ENCODE measurements around the gene PIP5K1A. TPM values are rescaled to one million over a fixed set of nuclear protein-coding genes. Genes with fewer than 3 reads are reported as not detected.

The PIP5K1A gene
- total and polyA plus RNA-seq, 2 of the 8 experiments (the other 6 are each of a cell fraction or from before 2014, with no cell fraction given) = 87.5 to 105 TPM

DNA sequence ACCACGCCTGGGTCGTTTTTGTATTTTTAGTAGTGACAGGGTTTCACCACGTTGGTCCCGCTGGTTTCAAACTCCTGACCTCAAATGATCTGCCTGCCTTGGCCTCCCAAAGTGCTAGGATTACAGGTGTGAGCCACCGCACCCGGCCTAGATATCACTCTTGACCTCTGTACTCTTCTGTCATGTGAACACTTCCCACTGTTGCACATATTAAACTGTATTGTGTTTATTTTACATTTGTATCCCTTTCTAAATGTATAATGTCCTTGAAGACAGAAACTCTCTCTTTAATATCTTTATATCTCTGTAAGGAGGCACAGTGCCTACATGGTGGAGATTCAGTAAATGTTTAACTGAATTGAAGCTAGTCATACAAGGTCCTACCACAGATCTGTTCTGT, 36.9 kb downstream of the PIP5K1A start (continued):
- TF ChIP-seq, protein P1, sequence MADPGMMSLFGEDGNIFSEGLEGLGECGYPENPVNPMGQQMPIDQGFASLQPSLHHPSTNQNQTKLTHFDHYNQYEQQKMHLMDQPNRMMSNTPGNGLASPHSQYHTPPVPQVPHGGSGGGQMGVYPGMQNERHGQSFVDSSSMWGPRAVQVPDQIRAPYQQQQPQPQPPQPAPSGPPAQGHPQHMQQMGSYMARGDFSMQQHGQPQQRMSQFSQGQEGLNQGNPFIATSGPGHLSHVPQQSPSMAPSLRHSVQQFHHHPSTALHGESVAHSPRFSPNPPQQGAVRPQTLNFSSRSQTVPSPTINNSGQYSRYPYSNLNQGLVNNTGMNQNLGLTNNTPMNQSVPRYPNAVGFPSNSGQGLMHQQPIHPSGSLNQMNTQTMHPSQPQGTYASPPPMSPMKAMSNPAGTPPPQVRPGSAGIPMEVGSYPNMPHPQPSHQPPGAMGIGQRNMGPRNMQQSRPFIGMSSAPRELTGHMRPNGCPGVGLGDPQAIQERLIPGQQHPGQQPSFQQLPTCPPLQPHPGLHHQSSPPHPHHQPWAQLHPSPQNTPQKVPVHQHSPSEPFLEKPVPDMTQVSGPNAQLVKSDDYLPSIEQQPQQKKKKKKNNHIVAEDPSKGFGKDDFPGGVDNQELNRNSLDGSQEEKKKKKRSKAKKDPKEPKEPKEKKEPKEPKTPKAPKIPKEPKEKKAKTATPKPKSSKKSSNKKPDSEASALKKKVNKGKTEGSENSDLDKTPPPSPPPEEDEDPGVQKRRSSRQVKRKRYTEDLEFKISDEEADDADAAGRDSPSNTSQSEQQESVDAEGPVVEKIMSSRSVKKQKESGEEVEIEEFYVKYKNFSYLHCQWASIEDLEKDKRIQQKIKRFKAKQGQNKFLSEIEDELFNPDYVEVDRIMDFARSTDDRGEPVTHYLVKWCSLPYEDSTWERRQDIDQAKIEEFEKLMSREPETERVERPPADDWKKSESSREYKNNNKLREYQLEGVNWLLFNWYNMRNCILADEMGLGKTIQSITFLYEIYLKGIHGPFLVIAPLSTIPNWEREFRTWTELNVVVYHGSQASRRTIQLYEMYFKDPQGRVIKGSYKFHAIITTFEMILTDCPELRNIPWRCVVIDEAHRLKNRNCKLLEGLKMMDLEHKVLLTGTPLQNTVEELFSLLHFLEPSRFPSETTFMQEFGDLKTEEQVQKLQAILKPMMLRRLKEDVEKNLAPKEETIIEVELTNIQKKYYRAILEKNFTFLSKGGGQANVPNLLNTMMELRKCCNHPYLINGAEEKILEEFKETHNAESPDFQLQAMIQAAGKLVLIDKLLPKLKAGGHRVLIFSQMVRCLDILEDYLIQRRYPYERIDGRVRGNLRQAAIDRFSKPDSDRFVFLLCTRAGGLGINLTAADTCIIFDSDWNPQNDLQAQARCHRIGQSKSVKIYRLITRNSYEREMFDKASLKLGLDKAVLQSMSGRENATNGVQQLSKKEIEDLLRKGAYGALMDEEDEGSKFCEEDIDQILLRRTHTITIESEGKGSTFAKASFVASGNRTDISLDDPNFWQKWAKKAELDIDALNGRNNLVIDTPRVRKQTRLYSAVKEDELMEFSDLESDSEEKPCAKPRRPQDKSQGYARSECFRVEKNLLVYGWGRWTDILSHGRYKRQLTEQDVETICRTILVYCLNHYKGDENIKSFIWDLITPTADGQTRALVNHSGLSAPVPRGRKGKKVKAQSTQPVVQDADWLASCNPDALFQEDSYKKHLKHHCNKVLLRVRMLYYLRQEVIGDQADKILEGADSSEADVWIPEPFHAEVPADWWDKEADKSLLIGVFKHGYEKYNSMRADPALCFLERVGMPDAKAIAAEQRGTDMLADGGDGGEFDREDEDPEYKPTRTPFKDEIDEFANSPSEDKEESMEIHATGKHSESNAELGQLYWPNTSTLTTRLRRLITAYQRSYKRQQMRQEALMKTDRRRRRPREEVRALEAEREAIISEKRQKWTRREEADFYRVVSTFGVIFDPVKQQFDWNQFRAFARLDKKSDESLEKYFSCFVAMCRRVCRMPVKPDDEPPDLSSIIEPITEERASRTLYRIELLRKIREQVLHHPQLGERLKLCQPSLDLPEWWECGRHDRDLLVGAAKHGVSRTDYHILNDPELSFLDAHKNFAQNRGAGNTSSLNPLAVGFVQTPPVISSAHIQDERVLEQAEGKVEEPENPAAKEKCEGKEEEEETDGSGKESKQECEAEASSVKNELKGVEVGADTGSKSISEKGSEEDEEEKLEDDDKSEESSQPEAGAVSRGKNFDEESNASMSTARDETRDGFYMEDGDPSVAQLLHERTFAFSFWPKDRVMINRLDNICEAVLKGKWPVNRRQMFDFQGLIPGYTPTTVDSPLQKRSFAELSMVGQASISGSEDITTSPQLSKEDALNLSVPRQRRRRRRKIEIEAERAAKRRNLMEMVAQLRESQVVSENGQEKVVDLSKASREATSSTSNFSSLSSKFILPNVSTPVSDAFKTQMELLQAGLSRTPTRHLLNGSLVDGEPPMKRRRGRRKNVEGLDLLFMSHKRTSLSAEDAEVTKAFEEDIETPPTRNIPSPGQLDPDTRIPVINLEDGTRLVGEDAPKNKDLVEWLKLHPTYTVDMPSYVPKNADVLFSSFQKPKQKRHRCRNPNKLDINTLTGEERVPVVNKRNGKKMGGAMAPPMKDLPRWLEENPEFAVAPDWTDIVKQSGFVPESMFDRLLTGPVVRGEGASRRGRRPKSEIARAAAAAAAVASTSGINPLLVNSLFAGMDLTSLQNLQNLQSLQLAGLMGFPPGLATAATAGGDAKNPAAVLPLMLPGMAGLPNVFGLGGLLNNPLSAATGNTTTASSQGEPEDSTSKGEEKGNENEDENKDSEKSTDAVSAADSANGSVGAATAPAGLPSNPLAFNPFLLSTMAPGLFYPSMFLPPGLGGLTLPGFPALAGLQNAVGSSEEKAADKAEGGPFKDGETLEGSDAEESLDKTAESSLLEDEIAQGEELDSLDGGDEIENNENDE (IDR thresholded peaks at IDR 0.05; ENCODE audit: insufficient replicate concordance, low read length) = no peak
- TF ChIP-seq BACH1 (IDR thresholded peaks at IDR 0.05; ENCODE audit: low read length) (no peak), YY1 (IDR thresholded peaks at IDR 0.05; ENCODE audit: low read depth, low read length) (no peak), SAP30 (IDR thresholded peaks at IDR 0.05; ENCODE audit: insufficient read depth, insufficient replicate concordance, low read length) (no peak), SRF (IDR thresholded peaks at IDR 0.05; ENCODE audit: low read depth, low read length) (no peak), TAF7 (optimal IDR thresholded peaks at IDR 0.05; ENCODE audit: borderline replicate concordance, low read depth, low read length) (no peak), TAF1 (IDR thresholded peaks at IDR 0.05; ENCODE audit: low read depth, low read length) (no peak), SIN3A (conservative IDR thresholded peaks at IDR 0.05 in 1 of 2, IDR thresholded peaks at IDR 0.05 in 1 of 2; ENCODE audit: low read depth in 1 of 2, low read length in 2 of 2) (no peak), CBX5 (IDR thresholded peaks at IDR 0.05; ENCODE audit: low read depth, low read length) (no peak), ASH2L (IDR thresholded peaks at IDR 0.05; ENCODE audit: low read length) (no peak)

All from H1 (cell line).